GM19328 (cell line): Measurements from ENCODE around the gene KDM4C.

Source experiments
- ATAC-seq: cut with Tn5 transposase; IDR thresholded peaks from one replicate; pipeline ENCODE4 v1.9.1; 2021; ENCODE audit warnings: mild to moderate bottlenecking, moderate library complexity; ENCODE audit not compliant: unreplicated experiment

Gene KDM4C

GRCh38 chr9:6855860-6856259 is 98.1 kb downstream of the KDM4C start:
- ATAC-seq: no peak

GRCh38 chr9:6864102-6864501 is 106.3 kb downstream of the KDM4C start:
- no peak for ATAC-seq

DNA sequence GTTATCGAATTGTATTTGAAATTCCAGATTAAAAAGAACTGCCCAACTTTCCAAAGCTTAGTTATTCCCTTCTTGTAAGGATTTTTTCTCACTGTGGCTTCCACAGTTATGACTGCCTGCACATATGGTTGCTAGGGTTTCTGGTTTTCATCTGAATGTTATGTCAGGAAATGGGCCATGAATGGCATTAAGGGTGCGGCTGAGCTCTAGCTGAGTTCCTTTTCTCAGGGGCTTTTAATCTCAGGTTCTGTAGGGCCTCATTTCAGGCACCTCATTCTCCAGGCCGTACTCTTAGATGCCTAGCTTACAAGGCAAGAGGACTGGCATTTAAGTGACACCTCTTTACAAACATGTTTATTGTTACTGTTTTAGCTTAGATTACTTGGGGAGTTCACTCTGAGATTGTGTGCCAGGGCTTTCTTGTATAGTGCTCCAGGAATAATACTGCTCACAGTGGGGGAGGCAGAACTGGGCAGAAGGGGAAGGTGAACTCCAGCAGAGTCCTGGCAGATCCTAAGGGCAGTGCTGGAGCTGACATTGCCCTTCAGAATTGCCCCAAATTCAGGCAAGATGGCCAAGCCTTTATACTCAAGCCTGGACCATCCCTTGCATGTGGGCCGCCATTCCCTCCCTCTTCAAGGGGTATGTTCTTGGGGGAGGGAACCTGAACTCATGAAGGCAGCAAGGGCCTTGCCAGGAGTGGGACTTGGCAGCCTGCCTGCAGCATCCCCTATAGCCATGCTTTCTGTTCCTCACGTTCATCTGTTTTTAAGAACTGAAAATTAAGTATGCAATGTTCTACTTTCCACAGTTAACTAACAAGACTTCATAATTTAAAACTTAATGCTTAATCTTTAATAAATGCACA is 111.5 kb downstream of the KDM4C start:
- ATAC-seq: no peak

GRCh38 chr9:6870149-6870548 is 112.4 kb downstream of the KDM4C start:
- no peak for ATAC-seq

DNA sequence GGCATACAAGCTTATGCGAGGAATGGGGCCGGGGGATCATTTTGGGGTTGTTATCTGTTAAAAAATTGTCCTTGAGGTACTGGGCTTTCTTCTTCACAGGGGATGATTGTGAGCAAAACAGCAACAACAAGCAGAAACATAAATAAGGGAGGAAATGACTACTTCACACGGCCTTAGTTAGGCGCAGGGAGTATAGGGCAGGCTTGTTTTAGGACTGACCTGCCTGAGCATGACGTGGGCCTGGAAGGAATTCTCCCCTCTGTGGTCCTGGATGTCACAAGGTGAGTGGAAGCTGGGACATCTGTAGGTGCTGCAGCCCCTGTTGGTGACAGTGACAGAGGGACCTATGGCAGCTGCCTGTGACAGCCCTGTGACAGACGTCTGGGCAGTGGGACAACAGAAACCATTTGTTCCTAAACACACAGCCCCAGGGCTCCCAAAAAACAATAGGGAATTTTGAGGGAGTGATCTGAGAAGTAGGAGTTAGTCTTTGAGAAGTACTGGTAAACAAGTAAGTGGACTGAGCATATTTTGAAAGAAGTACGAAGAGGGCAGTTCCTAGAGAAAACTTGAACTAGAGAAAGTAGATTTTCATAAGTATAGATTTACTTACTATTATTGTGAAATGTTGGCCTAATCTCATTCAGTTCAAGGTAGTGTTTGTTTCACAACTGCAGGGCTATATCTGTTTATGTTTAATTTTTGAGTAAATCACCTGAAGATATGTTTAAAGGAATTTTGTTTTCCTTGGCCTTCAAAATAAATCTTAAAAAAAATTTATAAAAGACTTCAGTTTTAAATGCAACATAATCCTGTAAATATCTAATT is 113.1 kb downstream of the KDM4C start:
- ATAC-seq: no peak

DNA sequence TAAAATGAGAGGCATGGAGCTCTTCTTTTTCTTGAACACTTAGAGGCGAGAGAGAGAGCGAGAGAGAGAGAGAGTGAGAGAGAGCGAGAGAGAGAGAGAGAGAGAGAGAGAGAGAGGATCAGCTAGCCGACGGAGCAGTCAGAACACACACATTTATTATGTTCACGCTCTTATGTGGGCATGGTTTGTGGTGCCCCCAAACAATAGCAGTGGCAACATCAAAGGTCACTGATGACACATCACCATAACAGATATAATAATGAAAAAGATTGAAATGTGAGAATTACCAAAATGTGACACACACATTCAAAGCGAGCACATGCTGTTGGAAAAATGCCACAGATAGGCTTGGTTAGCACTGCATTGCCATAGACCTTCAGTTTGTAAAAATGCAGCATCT is 116.1 kb downstream of the KDM4C start:
- no peak for ATAC-seq

DNA sequence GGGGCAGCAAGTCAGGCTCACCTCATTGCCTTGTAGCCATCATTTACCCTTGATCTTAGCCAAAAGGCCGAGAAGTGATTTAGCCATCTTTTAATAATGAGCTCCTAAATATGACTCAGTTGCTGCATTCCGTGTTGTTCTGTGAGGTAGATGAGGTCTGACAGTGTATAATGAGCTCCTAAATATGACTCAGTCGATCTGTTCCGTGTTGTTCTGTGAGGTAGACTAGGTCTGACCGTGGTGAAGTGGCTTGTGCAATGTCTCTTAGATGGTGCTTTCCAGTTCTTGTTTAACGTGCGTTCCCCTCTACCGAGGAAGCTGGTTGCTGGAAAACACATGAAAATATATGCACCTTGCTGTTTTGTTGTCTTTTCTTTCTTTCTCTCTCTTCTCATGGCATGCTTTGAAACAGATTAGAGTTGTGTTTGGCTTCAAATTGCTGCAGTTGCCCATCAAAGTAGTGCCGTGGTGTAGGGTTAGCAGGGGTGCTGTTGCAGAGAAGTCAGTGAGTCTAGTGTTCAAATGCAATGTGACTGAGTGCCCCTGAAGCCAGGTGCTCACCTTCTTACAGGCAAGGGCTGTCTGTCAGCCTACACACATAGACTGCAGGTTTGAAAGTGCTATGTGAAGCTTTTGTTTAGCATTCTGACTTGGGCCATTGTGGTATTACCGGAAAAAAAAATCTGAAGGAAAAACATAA is 118.6 kb downstream of the KDM4C start:
- no peak for ATAC-seq

- ATAC-seq: no peak
Measured at GRCh38 chr9:6877671-6878161, 119.9 kb downstream of the KDM4C start.

GRCh38 chr9:6880626-6881025 is 122.9 kb downstream of the KDM4C start:
- ATAC-seq: no peak

DNA sequence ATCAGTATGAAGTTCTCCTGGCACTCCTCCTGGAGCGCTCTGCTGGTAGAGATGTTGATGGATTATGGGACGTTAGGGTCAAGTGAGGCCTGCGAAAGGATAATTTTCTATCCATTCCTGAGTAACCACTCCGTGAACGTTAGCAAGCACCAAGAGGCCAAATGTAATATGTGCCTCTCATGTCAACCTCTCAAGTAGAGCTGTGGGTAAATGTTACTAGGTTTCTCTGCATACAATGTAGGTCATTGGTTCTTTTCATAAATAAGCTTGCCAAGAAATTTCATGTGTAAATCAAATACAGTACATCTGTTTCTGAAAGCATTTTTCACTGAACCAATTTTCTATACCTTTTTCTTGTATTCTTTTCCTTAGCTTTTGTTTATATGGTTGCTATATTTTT is 126.3 kb downstream of the KDM4C start:
- ATAC-seq: no peak

- ATAC-seq: no peak
Measured at GRCh38 chr9:6884990-6885389, 127.2 kb downstream of the KDM4C start.

DNA sequence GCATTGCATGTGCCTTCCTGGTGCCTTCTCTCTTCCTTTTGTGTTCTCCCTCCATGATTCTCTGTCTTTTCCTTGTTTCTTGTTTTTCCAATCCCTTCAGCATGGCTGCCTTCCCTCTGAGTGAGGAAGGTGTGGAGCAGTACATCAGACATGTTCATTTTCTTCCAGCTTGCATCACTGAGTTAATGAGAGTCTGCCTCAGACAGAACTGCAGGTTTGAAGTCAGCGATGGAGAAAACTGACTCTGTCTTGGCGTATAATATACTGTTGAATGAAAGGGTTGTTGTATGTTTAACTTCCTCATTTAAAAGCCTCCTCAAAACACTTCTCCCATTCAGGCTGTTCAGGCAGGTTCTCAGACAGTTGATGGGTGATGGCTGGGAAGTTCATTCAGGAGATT is 129.3 kb downstream of the KDM4C start:
- no peak for ATAC-seq

- no peak for ATAC-seq
Measured at GRCh38 chr9:6889868-6890267, 132.1 kb downstream of the KDM4C start.

- peak; percentile 25 for ATAC-seq
Measured at GRCh38 chr9:6893350-6894131, 135.8 kb downstream of the KDM4C start.

- ATAC-seq: peak; percentile 88
Measured at GRCh38 chr9:6894135-6894534, 136.4 kb downstream of the KDM4C start.

DNA sequence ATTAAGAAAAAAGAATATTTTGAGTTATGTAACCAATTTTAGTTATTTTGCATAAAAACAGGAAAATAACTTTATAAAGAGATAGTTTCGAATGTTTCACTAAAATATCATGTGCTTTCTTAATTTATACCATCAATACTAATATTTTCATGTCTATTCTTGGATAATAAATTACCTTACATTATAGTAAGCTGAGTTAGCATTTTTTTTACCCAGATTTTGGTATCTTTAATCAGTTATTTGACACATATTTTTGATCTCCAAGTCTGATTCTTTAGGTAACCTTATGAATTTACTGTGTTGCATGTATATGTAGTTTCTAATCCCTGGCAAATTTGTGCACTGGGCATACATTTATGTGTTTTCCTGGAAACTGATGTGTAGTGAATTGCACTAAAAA is 138.0 kb downstream of the KDM4C start:
- ATAC-seq: no peak

GRCh38 chr9:6896562-6896961 is 138.8 kb downstream of the KDM4C start:
- ATAC-seq: no peak

- ATAC-seq: no peak
Measured at GRCh38 chr9:6897207-6897822, 139.5 kb downstream of the KDM4C start.

- ATAC-seq: no peak
Measured at GRCh38 chr9:6897898-6898302, 140.1 kb downstream of the KDM4C start.

DNA sequence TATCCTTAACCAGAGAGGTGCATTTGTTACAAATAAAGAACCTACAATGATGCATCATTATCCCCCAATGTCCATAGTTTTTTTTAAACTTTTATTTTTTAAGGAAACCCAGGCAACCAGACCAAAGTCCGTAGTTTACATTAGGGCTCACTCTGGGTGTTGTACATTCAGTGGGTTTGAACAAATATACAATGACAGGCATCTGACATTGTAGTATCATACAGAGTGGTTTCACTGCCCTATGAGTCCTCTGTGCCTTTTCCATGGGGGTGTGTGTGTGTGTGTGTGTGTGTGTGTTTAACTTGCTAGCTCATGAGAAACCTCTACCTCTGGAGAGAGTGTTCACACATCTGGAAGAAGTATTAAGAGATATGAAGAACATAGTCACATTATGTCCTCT is 141.5 kb downstream of the KDM4C start:
- no peak for ATAC-seq
